Measurements from ENCODE around the gene PSORS1C1.
"Not testable (repeated sequence)": the region's sequence is repeated elsewhere in the genome, so short reads cannot be mapped to it uniquely, and the experiment has no call there.

DNA sequence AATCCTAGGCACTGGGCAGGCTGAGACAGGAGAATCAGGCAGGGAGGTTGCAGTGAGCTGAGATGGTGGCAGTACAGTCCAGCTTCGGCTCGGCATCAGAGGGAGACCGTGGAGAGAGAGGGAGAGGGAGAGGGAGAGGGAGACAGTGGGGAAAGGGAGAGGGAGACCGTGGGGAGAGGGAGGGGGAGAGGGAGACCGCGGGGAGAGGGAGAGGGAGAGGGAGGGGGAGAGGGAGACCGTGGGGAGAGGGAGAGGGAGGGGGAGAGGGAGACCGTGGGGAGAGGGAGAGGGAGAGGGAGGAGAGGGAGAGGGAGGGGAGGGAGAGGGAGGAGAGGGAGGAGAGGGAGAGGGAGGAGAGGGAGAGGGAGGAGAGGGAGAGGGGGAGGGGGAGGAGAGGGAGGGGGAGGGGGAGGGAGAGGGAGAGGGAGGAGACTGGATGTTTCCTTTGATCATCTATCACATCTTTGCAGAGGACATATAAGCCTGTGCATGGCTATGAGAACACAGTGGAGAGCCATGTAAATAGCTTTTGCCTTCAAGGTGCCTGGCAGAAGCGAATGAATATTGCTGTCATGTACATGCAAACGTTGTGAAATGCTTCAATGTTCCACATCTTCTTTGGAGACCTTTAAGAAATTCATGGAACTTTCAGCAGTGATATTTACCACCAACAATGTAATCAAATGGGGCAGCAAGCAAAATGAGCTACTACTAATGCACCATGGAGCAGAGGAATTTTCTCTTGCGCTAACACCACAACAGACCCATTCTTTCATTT lies 46.5 kb upstream of the PSORS1C1 start:
- TF ChIP-seq, protein P1, sequence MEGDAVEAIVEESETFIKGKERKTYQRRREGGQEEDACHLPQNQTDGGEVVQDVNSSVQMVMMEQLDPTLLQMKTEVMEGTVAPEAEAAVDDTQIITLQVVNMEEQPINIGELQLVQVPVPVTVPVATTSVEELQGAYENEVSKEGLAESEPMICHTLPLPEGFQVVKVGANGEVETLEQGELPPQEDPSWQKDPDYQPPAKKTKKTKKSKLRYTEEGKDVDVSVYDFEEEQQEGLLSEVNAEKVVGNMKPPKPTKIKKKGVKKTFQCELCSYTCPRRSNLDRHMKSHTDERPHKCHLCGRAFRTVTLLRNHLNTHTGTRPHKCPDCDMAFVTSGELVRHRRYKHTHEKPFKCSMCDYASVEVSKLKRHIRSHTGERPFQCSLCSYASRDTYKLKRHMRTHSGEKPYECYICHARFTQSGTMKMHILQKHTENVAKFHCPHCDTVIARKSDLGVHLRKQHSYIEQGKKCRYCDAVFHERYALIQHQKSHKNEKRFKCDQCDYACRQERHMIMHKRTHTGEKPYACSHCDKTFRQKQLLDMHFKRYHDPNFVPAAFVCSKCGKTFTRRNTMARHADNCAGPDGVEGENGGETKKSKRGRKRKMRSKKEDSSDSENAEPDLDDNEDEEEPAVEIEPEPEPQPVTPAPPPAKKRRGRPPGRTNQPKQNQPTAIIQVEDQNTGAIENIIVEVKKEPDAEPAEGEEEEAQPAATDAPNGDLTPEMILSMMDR (IDR thresholded peaks at IDR 0.05): not testable (repeated sequence)
- not testable (repeated sequence) for TF ChIP-seq MXI1 (IDR thresholded peaks at IDR 0.05; ENCODE audit: low read depth, low read length); TAF1 (IDR thresholded peaks at IDR 0.05; ENCODE audit: borderline replicate concordance, low read depth, low read length); GABPA (IDR thresholded peaks at IDR 0.05; ENCODE audit: low read depth); TCF12 (IDR thresholded peaks at IDR 0.05); ZBTB33 (IDR thresholded peaks at IDR 0.05; ENCODE audit: borderline replicate concordance, low read depth); JUND (IDR thresholded peaks at IDR 0.05)
